Measurements from ENCODE around the gene EXOSC10.

DNA sequence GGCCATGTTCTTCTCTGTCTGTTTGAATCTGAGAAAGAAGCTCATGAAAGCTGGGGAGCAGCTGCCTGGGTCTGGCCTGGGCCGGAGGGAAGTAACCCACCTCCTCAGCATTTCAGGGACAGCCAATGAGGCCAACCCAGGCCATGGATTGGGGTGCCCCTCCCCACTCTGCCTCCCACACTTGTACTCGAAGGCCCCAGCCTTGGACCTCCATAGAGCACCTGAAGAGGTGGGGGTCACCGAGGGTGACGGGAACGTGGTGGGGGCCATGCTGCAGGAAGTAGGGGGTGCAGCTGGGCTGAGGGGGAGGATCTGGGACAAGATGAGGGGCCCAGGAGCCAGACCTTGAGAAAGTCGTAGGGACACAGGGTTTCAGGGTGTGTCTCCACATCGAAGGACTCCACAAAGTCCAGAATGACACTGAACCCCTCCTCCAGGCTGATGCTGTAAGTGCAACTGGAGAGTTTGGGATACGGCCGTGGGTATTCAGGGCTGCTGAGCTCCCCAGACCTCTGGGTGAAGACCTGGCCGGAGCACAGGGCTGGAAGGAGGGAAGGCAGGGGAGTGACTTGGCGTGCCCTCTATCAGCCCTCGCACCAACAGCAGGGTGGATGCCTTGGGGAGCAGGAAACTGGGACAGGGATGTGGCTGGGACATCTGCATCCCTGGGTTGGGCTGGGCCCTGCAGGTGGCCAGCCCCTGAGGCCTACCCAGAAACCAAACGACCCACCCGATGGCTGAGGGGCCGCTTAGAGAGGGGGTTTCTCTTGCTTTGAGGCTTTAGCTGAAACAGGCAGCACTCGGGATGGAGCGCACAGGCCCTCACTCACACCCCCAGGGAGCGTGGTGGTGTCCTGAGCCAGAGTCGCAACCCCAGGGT lies 56.4 kb downstream of the EXOSC10 start:
- TF ChIP-seq, protein P1, sequence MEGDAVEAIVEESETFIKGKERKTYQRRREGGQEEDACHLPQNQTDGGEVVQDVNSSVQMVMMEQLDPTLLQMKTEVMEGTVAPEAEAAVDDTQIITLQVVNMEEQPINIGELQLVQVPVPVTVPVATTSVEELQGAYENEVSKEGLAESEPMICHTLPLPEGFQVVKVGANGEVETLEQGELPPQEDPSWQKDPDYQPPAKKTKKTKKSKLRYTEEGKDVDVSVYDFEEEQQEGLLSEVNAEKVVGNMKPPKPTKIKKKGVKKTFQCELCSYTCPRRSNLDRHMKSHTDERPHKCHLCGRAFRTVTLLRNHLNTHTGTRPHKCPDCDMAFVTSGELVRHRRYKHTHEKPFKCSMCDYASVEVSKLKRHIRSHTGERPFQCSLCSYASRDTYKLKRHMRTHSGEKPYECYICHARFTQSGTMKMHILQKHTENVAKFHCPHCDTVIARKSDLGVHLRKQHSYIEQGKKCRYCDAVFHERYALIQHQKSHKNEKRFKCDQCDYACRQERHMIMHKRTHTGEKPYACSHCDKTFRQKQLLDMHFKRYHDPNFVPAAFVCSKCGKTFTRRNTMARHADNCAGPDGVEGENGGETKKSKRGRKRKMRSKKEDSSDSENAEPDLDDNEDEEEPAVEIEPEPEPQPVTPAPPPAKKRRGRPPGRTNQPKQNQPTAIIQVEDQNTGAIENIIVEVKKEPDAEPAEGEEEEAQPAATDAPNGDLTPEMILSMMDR (IDR thresholded peaks at IDR 0.05): no peak
- TF ChIP-seq POLR2A (IDR thresholded peaks at IDR 0.05): no peak
